NCI-H82 treated with DMSO at 0.1 percent for 48 hours (cell line): ENCODE results near the gene CDH13.

Experiments used
- DNase-seq: peaks from one replicate; lab custom pipeline; 2025; ENCODE audit not compliant: unreplicated experiment; lab: John Stamatoyannopoulos, UW

CDH13 gene

DNA sequence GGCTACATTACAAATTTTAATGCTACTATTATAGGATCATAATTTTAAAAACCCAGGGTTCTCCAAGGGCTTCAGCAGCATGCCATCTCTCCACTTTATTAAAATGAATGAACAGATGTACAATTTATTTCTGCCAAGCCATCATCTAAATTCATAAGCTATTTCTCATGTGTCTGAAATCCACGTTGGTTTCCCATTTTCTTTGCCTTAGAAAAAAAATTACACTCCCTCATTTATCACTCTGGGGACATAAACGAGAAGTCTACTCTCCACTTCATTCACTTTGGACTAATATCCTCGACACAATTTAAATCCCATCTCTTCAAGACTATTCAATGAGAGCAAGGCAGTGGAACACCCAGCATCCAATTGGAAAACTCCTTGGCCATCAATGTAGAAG is 1002.7 kb downstream of the CDH13 start:
- DNase-seq = no peak

DNA sequence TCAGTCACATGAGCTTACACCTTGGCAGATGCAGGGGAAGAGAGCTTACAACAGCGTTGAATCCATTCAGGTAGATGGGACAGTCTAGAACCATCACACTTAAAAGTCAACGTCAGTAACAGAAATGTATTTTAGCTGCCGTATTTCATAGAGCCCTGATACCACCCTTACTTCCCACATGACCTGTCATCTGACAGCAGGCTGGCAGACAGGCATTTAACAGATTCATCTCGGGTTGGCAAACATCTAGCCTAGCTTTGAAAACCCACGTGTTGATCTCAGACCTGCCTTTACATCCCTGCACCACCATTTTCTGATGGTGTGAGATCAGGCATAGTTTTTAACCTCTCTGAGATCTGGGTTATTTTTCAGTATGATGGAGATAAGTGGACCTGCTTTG is 1003.1 kb downstream of the CDH13 start:
- DNase-seq = no peak

DNA sequence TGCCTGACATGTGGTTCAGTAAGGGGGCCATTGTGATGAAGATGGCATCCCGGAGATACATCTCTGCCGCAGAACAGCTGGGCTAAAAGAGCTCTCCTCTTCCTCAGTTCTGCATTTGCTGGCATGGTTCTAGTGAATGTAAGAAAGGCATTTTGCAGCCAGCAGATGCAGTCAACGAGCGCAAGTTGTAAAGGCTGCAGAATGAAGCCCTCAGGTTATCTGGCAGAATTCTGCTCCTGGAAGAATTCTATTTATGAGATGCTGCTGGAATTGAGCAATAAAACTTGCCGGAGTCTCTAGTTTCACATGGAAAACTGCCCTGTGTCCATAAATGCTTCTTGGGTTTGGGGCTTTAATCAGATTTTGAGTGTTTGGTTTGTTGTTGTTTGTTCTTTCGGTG is 1004.2 kb downstream of the CDH13 start:
- DNase-seq = no peak

DNA sequence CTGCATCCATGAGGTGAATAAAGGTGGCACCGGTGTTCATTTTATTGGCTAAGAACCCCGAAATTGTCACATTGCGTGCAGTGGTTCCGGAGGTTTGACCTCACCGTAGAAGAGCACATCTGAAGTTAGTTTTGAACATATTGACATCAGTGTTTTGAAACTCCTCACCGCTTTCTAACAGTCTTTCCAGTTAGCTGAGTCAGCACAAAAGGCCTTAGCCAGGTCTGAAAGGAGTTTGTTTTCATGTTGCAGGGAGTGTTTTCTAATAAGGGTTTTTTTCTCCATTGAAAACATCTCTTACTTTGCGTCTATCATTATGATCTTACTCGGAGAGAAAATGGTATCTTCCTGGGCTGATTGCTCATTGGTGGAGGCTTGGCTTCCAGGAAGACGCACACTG is 1006.5 kb downstream of the CDH13 start:
- DNase-seq = no peak

DNA sequence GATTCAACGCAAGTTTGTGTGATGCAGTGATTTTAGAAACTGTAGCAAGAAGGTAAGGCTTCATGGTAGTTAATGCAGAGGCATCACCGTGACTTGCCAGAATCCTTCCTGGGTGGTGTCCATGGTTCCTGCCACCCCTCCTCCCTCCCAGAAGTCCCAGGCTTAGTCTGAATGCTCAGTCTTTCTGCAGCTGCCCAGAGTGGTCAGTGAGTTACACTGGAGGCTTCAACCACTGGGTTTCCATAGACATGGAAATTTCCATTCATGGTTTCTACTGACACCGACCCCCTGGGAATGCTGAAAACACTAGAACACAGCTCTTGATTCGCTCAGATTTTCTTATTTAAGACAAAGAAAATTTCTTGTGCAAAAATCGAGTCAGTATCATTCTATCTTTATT is 1021.6 kb downstream of the CDH13 start:
- DNase-seq = no peak

DNA sequence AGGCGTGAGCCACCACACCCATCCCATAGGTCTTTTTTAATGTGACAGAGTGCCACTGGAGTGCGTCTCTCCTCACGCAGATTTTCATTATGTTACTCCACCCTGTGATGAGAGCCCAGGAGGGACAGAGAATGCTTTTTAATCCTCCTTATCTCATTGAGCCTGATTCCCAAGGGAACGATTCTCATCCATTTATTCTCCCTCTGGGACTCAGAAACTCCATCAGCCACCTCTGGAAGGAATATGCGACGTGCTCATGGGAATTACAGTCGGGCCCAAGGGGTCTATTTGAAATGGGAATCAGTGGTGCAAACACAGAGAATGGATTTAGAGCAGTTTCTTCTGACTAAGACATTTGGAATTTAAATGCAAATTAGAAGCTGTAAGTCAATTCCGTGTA is 1025.1 kb downstream of the CDH13 start:
- DNase-seq = peak; percentile 93

DNA sequence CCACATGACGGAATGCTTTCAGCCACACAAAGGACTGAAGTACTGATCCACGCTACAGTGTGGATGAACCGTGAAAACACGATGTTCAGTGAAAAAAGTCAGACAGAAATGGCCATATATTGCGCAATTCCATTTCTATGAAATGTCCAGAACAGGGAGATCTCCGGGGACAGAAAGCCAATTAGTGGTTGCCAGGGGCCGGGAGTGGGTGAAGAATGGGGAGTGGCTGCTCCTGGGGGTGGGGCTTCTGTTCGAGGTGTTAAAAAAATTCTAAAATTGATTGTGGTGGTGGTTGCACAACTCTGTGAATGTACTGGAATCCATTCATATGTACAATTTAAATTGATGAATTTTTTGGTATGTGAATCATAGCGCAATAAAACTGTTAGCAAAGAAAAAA is 1026.2 kb downstream of the CDH13 start:
- DNase-seq = peak; percentile 24

DNA sequence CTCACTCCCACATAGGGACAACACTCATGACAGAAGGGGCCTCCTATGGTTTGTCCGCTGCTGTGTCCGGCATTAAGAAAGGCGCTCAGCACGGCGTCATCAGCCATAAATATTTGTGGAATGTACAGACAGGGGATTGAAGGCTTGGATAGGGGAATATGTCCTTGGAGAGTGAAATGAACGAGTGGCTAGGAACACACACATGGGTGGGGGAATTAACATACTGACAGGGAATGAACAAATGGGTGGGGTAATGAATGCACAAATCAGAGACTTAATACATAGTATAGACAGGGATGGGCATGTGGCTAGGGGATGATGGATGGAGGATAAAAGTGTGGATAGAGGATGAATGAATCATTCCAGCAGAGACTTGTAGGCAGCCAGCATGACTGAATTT is 1027.0 kb downstream of the CDH13 start:
- no peak for DNase-seq

DNA sequence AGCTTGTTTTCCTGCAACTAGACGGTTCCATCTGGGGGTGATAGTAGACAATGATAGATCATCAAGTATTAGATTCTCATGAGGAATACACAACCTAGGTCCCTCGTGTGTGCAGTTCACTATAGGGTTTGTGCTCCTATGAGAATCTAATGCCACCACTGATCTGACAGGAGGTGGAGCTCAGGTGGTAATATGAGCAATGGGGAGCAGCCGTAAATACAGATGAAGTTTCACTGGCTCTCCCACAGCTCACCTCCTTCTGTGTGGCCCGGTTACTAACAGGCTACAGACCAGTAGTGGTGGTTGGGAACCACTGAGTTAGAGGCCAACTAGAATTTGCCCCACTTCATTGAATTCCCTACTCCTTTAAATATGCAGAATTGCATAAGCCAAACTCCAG is 1033.5 kb downstream of the CDH13 start:
- DNase-seq = no peak

DNA sequence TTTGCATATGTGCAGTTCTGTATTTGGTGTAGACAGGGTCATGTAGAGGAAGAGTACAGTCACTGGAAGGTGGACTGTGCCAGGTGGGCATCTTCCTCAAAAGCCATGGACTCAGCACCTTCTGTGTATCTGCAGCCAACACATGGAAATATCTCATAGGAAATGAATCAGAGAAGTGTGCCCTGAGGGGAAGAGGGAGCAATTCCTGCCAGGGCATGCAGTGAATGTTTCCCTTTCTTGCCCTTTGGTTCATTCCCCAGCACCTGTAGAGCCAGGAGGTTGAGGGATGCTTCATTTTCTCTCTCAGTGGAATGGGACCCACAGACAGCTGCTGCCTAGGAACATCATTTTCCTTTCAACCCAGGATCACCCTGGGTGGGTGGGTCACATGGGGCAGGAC is 1034.9 kb downstream of the CDH13 start:
- no peak for DNase-seq

DNA sequence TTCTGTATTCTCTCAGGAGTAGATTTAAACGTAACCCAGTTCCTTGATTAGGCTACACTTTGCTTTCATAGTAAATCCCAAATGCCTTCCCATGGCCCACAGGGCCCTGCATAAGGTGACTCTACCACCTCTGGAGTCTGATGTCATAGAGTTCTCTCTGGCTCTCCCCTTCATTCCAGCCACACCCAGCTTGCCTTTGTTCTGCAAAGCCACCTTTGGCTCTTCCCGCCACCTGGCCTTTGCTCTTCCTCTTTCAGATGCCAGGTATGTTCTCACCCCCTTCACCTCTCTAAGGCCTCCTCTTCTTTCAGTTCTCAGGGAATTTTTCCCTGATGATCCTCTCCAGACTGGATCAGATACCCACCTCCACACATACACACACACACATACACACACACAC is 1039.7 kb downstream of the CDH13 start:
- DNase-seq = no peak

DNA sequence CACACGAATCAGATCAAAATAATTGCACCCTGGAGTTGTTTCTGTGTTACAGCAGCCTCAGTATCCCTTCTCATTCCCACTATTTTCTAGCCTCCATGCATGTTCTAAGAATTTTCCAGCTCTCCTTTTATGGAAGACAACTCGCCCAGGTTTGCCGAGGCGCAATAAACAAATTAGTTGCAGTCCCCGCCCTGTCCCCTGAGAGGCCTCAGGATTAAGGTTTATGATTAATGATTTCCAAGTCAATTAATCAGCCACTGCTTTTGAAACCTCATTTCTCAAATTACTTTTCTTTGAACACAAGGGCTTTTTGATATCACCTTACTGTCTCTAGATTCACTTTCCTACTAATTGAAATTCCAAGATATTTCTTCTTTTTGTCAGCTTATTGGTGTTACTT is 1042.7 kb downstream of the CDH13 start:
- no peak for DNase-seq

DNA sequence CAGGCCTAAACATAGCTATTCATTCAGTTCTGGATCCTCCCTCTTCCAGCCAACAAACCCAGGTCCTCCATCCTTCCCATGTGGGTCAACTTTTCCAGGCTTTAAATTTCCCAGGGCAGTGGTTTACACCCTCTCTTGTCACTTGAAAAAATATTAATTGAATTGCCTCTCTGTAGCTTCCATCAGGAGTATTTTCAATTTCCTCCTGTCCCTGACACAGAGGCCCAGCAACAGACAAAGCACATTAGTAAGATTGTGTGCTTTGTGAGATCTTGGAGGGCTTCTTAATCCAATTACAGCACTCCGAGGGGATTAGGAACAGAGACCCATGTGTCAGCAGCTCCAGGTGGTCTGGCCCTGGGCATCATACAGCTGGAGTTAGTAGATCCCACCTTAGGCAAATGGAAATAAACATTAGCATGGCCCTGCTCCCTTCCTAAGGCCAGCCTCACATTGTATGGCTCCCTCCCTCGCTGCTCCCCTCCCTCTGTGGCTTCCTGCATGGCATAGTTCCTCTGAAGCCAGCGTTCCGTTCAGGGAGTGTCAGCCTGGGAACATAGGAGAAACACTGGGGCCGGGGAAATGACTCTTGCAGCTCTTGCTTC is 1048.3 kb downstream of the CDH13 start:
- DNase-seq = peak; percentile 96

DNA sequence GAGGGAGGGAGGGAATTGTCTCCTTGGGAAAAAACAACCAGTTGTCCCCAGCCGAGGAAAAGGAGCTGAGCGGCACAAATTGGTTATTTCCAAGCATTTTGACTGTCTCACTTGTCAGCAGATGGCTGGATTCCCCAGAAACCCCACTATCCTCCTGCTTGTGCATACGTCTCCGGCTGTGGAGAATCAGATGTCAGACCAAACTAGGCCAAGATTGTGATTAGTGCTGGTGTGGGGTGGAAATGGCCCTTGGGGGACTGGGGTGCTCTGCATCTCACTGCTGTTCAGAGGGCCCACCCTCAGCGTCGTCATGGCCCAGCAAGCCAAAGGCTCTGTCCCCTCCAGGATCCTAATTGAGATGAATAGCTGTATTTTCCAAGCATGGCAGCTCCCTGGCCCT is 1049.3 kb downstream of the CDH13 start:
- DNase-seq = no peak

DNA sequence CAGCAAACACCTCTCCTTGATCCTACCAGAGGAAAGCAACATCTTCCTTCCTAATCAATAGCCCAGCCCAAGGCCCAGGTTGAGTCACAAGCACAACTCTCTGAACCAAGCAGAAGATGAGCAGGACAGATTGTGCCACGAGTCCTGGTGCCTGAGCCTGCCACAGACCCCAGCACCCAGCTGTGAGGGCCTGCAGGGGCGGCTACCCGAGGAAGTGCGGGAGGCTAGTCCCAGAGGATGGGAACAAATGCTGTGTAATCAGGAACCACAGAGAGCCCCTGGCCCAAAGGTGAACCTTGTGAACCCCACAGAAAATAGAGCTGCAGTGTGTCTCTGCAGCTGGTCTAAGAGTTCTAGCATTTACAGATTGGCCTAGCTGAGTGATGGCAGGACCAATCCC is 1054.2 kb downstream of the CDH13 start:
- no peak for DNase-seq

DNA sequence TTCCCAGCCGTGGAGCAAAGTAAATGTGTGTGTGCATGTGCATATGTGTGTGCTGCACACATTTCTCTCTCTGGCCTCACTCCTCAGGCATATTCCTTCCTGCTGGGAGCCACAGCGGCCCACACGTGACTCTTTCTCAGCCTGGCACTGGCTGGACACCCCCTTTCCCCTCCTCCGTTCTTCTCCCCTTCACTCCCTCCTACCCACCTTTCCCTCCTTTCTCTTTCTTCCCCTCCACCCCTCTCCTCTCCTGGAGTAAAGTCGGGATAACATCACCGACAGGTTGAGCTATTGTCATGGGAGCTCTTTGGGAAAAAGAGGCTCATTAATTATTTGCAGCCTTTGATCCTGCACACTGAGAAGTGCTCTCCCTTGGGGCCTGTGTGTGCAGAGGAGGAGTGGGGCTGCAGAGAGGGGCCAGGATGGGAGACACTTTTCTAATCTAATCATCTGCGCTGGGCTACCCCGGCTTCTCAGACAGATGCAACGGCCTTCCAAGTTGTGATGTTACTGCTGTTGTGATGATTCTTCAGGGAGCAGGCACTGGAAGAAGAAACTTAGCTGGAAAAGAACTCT is 1054.7 kb downstream of the CDH13 start:
- peak; percentile 40 for DNase-seq

DNA sequence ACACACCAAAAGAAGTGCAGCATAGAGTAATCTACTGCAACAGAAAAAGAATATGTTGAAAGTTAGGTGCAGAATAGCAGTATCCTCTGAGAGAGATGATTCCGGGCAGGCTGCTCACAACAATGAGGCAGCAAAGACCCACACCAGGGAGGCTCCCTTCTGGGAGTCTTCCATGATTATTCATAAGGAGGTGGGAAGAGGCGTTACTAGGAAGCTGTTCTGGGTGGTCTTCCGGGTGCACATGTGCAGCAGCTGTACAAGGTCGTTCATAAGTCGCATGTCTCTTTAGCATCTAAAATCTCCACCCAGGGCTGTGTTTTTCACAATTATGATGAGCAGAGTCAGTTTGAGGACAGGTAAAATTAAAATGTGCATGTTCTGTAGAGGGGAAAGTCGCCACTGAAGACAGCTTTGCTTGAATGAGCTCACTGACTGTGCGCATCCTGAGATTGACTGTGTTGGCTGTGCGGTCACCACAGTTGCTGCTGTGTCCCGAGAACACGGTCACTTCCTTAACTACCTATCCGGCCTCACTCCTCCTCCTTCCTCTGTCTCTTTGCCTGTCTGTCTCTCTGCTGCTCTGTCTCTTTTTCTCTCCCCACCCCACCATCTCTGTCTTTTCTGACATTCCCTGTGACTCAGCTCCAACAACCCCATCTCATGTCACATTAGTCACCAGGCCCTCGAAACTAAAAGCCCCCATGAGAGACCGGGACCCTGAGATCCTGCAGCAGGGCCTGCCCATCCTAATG is 1055.5 kb downstream of the CDH13 start:
- no peak for DNase-seq

DNA sequence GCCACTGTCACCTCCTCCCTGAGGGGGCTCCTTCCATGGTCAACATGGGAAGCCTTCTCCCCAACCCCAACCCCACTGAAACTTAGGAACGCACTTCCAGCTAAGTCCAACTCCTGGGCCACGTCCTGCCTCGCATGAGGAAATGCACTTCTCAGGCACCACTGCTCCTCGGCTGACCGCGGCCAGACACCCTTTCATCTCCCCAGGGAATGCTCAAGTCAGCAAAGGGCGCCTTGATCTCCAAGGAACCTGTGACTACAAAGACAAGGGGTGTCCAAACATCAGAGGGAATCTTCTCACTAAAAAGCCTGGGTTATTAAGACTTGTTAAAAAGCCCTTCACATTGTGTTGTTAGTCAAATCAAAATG is 1056.1 kb downstream of the CDH13 start:
- DNase-seq = no peak

DNA sequence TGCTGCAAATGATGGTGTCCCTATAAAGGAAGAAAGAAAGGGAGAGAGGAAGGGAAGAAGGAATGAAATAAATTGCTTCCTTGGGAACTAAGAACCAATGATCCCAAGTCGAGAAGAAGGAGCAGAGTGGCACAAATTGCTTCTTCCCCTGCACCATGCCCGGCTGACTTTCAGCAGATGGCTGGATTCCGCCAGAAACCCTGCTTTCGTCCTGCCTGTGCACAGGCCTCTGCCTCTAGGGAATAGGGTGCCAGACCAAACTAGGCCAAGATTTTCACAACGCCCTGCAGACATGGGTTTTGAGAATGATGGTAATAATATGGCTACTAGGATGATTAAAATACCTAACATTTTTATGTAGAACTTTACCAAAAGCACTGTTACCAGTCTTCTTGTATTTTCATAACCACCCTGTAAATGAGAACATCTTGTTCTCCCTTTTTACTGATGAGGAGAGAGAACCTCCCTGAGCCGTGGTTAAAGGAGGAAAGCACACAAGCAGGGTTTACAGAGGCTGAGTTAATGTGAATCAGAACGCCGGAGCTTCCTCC is 1058.9 kb downstream of the CDH13 start:
- DNase-seq = no peak

DNA sequence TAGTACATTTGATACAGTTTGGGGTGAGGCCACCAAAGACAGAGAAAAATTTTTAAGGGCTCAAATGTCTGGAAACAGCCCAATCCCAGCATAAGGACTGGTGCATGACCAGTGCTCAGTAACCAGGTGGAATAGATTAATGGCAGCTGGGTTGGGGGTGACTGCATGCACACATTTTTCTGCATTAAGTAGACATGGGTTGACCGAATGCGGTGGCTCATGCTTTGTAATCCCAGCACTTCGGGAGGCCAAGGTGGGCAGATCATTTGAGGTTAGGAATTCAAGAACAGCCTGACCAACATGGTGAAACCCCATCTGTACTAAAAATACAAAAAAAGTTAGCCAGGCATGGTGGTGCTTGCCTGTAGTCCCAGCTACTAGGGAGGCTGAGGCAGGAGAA is 1060.0 kb downstream of the CDH13 start:
- no peak for DNase-seq

DNA sequence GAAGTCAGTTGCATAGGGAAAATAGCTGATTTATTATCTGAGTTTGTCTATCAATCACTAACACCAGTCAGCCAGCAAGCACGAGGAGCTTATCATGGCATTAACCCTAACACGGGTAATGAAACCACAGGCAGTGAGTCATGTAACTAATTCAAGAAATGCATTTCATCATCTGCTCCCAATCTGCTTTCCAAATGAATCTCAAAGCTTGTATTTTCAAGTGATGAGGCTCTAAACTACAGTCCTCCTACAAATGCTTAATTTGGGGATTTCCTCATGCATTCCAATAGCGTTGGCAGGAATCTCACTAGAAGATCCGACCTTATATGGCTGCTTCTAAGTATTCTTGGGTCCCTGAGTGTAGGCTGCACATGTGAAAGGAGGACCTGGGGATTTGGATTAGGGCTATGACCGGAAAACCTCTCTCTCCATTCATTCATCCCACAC is 1062.6 kb downstream of the CDH13 start:
- DNase-seq = peak; percentile 76

DNA sequence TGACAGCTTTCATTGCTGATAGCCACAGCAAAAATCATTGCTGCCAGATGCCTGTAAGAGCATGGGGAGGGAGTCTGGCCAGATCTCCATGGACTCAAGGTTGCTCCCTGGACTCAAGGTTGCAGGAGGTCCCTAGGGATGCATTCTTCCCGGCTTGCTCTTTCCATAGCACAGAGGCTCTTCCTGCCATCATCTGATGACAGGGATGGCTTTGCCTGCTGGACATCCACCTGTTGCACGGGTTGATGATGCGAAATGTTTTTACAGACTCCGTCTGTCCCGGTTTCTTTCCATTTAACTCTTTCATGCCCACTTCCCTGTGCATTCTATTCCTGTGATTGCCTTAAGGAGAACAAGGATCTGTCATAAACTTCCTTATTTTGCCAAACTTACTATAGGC is 1065.5 kb downstream of the CDH13 start:
- no peak for DNase-seq
